ENCODE results near the gene ZNF41. TPM values are rescaled to one million over a fixed set of nuclear protein-coding genes. Genes with fewer than 3 reads are reported as not detected.

Gene ZNF41
- total and polyA plus RNA-seq, 10 donors = 2.4 to 17.0 (median 12.5) TPM

- WGBS, 5 donors = 73 to 98% (median 93%) methylated on average over 5 to 6 of the region's 6 CpGs
- Histone ChIP-seq H3K9me3 (peaks cover 0 to 2% (median 0%) of the 10 kb centered on the region in 8 donors), H3K36me3 (no peaks in the 10 kb centered on the region), H3K4me3 (no peak overlapping the region), H3K4me1 (peaks cover 0 to 8% (median 2%) of the 10 kb centered on the region in 6 donors), H3K27ac (no peak overlapping the region), H3K27me3 (replicated peaks in 1 of 7) (no peaks in the 10 kb centered on the region)
- intact Hi-C loops (cut with DNase I; ENCODE audit: low total_unique reads) = no loop called here
- no peak for DNase-seq
- no peak for TF ChIP-seq POLR2A (IDR thresholded peaks at IDR 0.05)
Measured at GRCh38 chrX:47489507-47490275, 6.7 kb upstream of the ZNF41 start.

DNA sequence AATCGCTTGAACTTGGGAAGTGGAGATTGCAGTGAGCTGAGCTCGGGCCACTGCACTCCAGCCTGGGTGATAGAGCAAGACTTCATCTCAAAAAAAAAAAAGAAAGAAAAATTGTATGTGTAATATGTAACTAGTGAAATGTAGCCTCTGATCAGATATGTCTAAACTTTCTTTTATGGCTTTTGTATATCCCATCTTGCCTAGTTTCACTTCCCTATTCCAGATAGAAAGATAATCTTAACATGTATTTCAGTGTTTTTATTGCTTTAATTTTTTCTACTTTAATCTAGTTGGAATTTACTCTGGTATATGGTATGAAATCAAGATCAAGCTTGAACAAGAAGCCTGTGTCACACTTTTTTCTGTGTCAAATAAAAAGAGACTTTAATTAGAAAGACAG, 1.9 kb upstream of the ZNF41 start:
- 74 to 86% (median 79%) methylated on average over 2 of the region's 2 CpGs for WGBS, 5 donors
- H3K27ac ChIP-seq = no peak overlapping the region
- no peaks in the 10 kb centered on the region for H3K36me3 ChIP-seq
- intact Hi-C loops (cut with DNase I; ENCODE audit: low total_unique reads) = no loop called here
- H3K9me3 ChIP-seq = no peaks in the 10 kb centered on the region
- no peak for DNase-seq
- TF ChIP-seq POLR2AphosphoS5 (IDR thresholded peaks at IDR 0.05) (no peak), POLR2A (IDR thresholded peaks at IDR 0.05) (no peak)
- TF ChIP-seq, protein P1, sequence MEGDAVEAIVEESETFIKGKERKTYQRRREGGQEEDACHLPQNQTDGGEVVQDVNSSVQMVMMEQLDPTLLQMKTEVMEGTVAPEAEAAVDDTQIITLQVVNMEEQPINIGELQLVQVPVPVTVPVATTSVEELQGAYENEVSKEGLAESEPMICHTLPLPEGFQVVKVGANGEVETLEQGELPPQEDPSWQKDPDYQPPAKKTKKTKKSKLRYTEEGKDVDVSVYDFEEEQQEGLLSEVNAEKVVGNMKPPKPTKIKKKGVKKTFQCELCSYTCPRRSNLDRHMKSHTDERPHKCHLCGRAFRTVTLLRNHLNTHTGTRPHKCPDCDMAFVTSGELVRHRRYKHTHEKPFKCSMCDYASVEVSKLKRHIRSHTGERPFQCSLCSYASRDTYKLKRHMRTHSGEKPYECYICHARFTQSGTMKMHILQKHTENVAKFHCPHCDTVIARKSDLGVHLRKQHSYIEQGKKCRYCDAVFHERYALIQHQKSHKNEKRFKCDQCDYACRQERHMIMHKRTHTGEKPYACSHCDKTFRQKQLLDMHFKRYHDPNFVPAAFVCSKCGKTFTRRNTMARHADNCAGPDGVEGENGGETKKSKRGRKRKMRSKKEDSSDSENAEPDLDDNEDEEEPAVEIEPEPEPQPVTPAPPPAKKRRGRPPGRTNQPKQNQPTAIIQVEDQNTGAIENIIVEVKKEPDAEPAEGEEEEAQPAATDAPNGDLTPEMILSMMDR (IDR thresholded peaks at IDR 0.05 in 8 of 11, conservative IDR thresholded peaks at IDR 0.05 in 3 of 11) = no peak
- no peaks in the 10 kb centered on the region for H3K27me3 ChIP-seq (replicated peaks in 1 of 7)
- H3K4me3 ChIP-seq = no peak overlapping the region
- peaks cover 0 to 44% (median 22%) of the 10 kb centered on the region in 6 donors for H3K4me1 ChIP-seq

DNA sequence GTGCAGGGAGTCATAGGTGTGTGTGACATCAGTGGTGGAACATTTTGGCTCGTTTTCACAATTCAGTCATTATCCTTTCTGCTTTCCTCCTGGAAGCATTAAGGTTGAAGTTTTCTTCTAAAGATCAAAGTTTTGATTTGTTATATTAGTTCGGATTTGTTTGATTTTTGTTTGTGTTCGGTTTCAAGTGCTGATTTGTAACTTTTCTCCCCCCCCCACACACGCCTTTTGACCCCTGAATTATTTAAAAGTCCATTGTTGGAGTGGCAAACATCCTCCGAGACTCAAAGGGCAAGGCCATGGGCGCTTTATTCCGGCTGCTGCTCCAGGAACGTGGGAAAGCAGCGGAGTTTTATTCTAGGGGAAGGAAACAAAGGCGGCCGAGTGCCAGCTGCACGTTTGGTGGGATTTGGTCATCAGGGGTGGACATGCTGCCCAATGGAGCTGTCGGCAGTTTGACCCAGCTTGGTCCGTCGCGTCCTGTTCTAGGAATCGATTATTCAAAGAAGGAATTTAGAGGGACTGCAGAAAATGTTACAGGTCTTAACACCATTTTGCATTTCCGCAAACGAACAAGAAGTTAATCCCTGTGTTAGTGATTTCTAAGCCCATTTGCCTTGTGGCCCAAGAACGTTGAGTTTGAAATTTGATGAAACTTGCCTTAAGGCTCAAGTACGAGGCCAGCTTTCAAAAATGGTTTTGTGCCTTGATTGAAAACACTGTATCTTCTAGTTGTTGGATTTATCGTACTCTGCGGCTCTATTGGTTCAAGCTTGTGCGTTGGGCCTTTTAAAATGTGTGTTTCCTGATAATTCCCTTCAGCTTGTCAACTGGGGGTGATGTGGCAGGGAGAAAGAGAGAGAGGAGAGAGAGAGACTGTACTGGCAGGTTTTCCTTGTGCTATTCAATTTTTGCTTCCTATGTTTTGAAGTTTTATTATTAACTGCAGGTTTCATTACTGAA, 565 bp upstream of the ZNF41 start:
- H3K27me3 ChIP-seq (replicated peaks in 1 of 7) = no peaks in the 10 kb centered on the region
- DNase-seq = peak; percentile 81
- no peak for TF ChIP-seq POLR2A (IDR thresholded peaks at IDR 0.05)
- TF ChIP-seq, protein P1 (IDR thresholded peaks at IDR 0.05 in 8 of 11, conservative IDR thresholded peaks at IDR 0.05 in 3 of 11) = no peak
- no peak for TF ChIP-seq POLR2AphosphoS5 (IDR thresholded peaks at IDR 0.05)
- H3K4me3 ChIP-seq = peak overlapping the region; percentile 39 to 81 (median 63)
- no peaks in the 10 kb centered on the region for H3K36me3 ChIP-seq
- no peaks in the 10 kb centered on the region for H3K9me3 ChIP-seq
- intact Hi-C loops (cut with DNase I; ENCODE audit: low total_unique reads) = no loop called here
- H3K4me1 ChIP-seq = peaks cover 0 to 51% (median 22%) of the 10 kb centered on the region in 6 donors
- WGBS, 5 donors = 6 to 42% (median 13%) methylated on average over 24 of the region's 24 CpGs
- H3K27ac ChIP-seq = peak overlapping the region; percentile 90 to 97 (median 96)

GRCh38 chrX:47482065-47482511, 934 bp downstream of the ZNF41 start:
- intact Hi-C loops (cut with DNase I; ENCODE audit: low total_unique reads) = no loop called here
- Histone ChIP-seq H3K9me3 (no peaks in the 10 kb centered on the region), H3K36me3 (no peaks in the 10 kb centered on the region), H3K4me3 (peak overlapping the region; percentile 39 to 81 (median 63)), H3K4me1 (peaks cover 0 to 52% (median 22%) of the 10 kb centered on the region in 6 donors), H3K27ac (peak overlapping the region; percentile 90 to 97 (median 96)), H3K27me3 (replicated peaks in 1 of 7) (no peaks in the 10 kb centered on the region)
- TF ChIP-seq POLR2AphosphoS5 (IDR thresholded peaks at IDR 0.05) (no peak), POLR2A (IDR thresholded peaks at IDR 0.05) (no peak)
- WGBS, 5 donors = 10 to 41% (median 18%) methylated on average over 8 of the region's 8 CpGs
- DNase-seq = no peak

Measured in spleen (tissue), 11 donors.